Measurements from ENCODE around the gene KHDC4. TPM values are rescaled to one million over a fixed set of nuclear protein-coding genes. Genes with fewer than 3 reads are reported as not detected.
A peak's percentile ranks its signal among the peaks of the same experiment; 100 is the strongest.
"Not testable (repeated sequence)": the region's sequence is repeated elsewhere in the genome, so short reads cannot be mapped to it uniquely, and the experiment has no call there.

KHDC4 gene
- total and polyA plus RNA-seq, 4 donors, result 8.4 to 32.6 (median 14.8) TPM

DNA sequence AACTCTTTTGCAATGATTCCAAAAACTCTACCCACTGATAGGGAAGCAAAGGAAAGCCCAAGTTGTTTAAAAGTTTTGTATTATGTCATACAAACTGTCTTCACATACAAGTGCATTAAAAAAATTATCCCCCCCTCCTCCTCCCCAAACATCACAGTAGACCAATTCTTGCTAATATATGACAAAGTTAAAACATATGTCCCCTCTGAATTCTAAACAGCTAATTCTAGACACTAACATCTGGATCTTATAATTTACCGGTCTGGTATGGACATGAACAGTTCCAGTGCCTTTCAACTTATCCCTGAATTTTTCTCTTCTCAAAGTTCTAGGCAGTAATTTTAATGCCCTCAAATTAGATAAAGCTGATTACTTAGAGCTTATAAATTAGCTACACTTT, 36.5 kb downstream of the KHDC4 start (continued):
- TF ChIP-seq, protein P1, sequence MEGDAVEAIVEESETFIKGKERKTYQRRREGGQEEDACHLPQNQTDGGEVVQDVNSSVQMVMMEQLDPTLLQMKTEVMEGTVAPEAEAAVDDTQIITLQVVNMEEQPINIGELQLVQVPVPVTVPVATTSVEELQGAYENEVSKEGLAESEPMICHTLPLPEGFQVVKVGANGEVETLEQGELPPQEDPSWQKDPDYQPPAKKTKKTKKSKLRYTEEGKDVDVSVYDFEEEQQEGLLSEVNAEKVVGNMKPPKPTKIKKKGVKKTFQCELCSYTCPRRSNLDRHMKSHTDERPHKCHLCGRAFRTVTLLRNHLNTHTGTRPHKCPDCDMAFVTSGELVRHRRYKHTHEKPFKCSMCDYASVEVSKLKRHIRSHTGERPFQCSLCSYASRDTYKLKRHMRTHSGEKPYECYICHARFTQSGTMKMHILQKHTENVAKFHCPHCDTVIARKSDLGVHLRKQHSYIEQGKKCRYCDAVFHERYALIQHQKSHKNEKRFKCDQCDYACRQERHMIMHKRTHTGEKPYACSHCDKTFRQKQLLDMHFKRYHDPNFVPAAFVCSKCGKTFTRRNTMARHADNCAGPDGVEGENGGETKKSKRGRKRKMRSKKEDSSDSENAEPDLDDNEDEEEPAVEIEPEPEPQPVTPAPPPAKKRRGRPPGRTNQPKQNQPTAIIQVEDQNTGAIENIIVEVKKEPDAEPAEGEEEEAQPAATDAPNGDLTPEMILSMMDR (IDR thresholded peaks at IDR 0.05; ENCODE audit: low read depth, low read length, missing input control), result no peak
- no peak for TF ChIP-seq EGR1 (IDR thresholded peaks at IDR 0.05; ENCODE audit: low read depth in 2 of 2)

DNA sequence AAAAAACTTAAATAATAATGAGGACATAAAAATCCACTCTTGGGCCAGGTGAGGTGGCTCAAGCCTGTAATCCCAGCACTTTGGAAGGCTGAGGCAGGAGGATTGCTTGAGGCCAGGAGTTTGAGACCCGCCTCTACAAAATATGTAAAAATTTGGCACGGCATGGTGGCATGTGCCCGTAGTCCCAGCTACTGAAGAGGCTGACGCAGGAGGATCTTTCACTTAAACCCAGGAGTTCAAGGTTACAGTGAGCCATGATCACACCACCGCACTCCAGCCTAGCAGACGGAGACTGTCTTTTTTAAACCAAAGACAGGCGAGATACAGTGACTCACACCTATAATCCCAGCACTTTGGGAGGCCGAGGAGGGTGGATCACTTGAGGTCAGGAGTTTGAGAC, 37.7 kb downstream of the KHDC4 start:
- H3K9me3 ChIP-seq (ENCODE audit: control insufficient read depth in 4 of 4, low read length in 3 of 4); H3K27ac ChIP-seq (ENCODE audit: low read depth in 1 of 2, low read length in 2 of 2); H3K9ac ChIP-seq (ENCODE audit: low read depth in 1 of 2, low read length in 2 of 2); DNase-seq (ENCODE audit: low spot score); H3K4me1 ChIP-seq (ENCODE audit: control insufficient read depth in 4 of 4, insufficient read depth in 4 of 4, low read length in 3 of 4); H3K4me3 ChIP-seq (ENCODE audit: low read depth in 1 of 3, low read length in 3 of 3); H3K27me3 ChIP-seq (ENCODE audit: control insufficient read depth in 4 of 4, insufficient read depth in 4 of 4, low read length in 3 of 4): not testable (repeated sequence)
- WGBS, result 99% methylated on average over 8 of the region's 8 CpGs
- H3K36me3 ChIP-seq (ENCODE audit: control insufficient read depth in 4 of 4, insufficient read depth in 3 of 4, low read depth in 1 of 4, low read length in 3 of 4), result peaks cover 10 to 27% (median 24%) of the 10 kb centered on the region in 4 donors

DNA sequence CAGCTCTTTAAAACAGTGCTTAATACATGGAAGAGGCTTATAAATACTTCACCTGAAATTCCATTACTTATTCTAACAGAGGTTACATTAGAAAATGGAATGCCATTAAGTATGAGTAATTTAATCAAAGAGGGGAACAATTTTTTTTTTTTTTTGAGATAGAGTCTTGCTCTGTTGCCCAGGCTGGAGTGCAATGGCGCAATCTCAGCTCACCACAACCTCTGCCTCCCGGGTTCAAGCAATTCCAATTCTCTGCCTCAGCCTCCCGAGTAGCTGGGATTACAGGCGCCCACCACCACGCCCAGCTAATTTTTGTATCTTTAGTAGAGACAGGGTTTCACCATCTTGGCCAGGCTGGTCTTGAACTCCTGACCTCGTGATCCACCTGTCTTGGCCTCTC, 38.6 kb downstream of the KHDC4 start:
- H3K4me3 ChIP-seq (ENCODE audit: low read depth in 1 of 3, low read length in 3 of 3); DNase-seq (ENCODE audit: low spot score); H3K4me1 ChIP-seq (ENCODE audit: control insufficient read depth in 4 of 4, insufficient read depth in 4 of 4, low read length in 3 of 4); H3K9me3 ChIP-seq (ENCODE audit: control insufficient read depth in 4 of 4, low read length in 3 of 4); H3K27ac ChIP-seq (ENCODE audit: low read depth in 1 of 2, low read length in 2 of 2); H3K27me3 ChIP-seq (ENCODE audit: control insufficient read depth in 4 of 4, insufficient read depth in 4 of 4, low read length in 3 of 4); H3K9ac ChIP-seq (ENCODE audit: low read depth in 1 of 2, low read length in 2 of 2): not testable (repeated sequence)
- H3K36me3 ChIP-seq (ENCODE audit: control insufficient read depth in 4 of 4, insufficient read depth in 3 of 4, low read depth in 1 of 4, low read length in 3 of 4), result peaks cover 7 to 23% (median 19%) of the 10 kb centered on the region in 4 donors
- 95% methylated on average over 6 of the region's 6 CpGs for WGBS

DNA sequence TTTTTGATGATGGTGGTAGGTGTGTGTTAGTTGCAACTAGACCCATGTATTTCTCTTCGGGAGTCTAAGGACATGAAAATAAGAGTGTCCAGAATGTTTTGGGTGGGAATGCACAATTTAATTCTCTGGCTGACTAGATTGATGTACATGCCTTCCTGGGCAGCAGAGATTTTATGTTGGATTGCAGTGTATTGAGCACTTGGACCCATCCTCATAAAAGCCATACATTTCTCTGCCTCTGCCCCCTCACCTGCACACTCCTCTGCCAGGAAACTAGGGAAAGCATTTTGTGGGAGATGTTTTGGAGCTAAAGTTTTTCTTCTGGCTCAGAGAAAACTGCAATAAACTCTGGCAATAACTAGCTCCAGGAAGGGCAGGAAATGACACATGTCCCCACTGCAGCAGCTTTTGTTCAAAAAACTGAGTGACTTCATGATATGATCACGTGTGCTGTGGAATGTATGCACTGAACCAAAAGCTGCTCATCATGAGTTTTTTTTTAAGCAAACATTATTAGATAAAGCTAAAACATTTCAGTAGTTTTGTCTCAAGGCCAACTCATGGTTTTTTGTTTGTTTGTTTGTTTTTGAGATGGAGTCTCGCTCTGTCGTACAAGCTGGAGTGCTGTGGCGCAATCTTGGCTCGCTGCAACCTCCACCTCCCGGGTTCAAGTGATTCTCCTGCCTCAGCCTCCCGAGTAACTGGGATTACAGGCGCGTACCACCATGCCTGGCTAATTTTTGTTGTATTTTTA, 40.6 kb downstream of the KHDC4 start:
- peak in 1 of 2 donors; percentile 25 for TF ChIP-seq JUND (IDR thresholded peaks at IDR 0.05)
- no peak for TF ChIP-seq NR2F2 (IDR thresholded peaks at IDR 0.05)
- no peak for TF ChIP-seq RAD21 (IDR thresholded peaks at IDR 0.05)
- TF ChIP-seq, protein P1 (IDR thresholded peaks at IDR 0.05; ENCODE audit: low read depth, low read length, missing input control), result no peak
- TF ChIP-seq, protein P2, sequence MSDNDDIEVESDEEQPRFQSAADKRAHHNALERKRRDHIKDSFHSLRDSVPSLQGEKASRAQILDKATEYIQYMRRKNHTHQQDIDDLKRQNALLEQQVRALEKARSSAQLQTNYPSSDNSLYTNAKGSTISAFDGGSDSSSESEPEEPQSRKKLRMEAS (IDR thresholded peaks at IDR 0.05), result no peak
- TF ChIP-seq, protein P3, sequence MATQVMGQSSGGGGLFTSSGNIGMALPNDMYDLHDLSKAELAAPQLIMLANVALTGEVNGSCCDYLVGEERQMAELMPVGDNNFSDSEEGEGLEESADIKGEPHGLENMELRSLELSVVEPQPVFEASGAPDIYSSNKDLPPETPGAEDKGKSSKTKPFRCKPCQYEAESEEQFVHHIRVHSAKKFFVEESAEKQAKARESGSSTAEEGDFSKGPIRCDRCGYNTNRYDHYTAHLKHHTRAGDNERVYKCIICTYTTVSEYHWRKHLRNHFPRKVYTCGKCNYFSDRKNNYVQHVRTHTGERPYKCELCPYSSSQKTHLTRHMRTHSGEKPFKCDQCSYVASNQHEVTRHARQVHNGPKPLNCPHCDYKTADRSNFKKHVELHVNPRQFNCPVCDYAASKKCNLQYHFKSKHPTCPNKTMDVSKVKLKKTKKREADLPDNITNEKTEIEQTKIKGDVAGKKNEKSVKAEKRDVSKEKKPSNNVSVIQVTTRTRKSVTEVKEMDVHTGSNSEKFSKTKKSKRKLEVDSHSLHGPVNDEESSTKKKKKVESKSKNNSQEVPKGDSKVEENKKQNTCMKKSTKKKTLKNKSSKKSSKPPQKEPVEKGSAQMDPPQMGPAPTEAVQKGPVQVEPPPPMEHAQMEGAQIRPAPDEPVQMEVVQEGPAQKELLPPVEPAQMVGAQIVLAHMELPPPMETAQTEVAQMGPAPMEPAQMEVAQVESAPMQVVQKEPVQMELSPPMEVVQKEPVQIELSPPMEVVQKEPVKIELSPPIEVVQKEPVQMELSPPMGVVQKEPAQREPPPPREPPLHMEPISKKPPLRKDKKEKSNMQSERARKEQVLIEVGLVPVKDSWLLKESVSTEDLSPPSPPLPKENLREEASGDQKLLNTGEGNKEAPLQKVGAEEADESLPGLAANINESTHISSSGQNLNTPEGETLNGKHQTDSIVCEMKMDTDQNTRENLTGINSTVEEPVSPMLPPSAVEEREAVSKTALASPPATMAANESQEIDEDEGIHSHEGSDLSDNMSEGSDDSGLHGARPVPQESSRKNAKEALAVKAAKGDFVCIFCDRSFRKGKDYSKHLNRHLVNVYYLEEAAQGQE (IDR thresholded peaks at IDR 0.05), result no peak
- TF ChIP-seq RXRA (IDR thresholded peaks at IDR 0.05), result no peak
- TF ChIP-seq HNF4G (IDR thresholded peaks at IDR 0.05), result no peak
- no peak for TF ChIP-seq FOXA1 (IDR thresholded peaks at IDR 0.05)
- no peak for TF ChIP-seq YY1 (IDR thresholded peaks at IDR 0.05)
- no peak for TF ChIP-seq TAF1 (conservative IDR thresholded peaks at IDR 0.05)
- TF ChIP-seq SP1 (IDR thresholded peaks at IDR 0.05), result peak; percentile 12
- TF ChIP-seq, protein P4, sequence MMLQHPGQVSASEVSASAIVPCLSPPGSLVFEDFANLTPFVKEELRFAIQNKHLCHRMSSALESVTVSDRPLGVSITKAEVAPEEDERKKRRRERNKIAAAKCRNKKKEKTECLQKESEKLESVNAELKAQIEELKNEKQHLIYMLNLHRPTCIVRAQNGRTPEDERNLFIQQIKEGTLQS (IDR thresholded peaks at IDR 0.05), result no peak
- no peak overlapping the region for H3K4me3 ChIP-seq (ENCODE audit: low read depth in 1 of 3, low read length in 3 of 3)
- H3K9ac ChIP-seq (ENCODE audit: low read depth in 1 of 2, low read length in 2 of 2), result no peak overlapping the region
- peaks cover 0 to 4% (median 3%) of the 10 kb centered on the region in 4 donors for H3K36me3 ChIP-seq (ENCODE audit: control insufficient read depth in 4 of 4, insufficient read depth in 3 of 4, low read depth in 1 of 4, low read length in 3 of 4)
- no peaks in the 10 kb centered on the region for H3K27me3 ChIP-seq (ENCODE audit: control insufficient read depth in 4 of 4, insufficient read depth in 4 of 4, low read length in 3 of 4)
- no peaks in the 10 kb centered on the region for H3K9me3 ChIP-seq (ENCODE audit: control insufficient read depth in 4 of 4, low read length in 3 of 4)
- H3K4me1 ChIP-seq (ENCODE audit: control insufficient read depth in 4 of 4, insufficient read depth in 4 of 4, low read length in 3 of 4), result no peaks in the 10 kb centered on the region
- WGBS, result 63% methylated on average over 10 of the region's 10 CpGs
- DNase-seq (ENCODE audit: low spot score), result no peak
- peak overlapping the region; percentile 36 to 49 for H3K27ac ChIP-seq (ENCODE audit: low read depth in 1 of 2, low read length in 2 of 2)
